Limb (tissue), 2 donors: ENCODE measurements around the gene LIN37.
"Not testable (repeated sequence)": the region's sequence is repeated elsewhere in the genome, so short reads cannot be mapped to it uniquely, and the experiment has no call there.

ENCODE experiments used
- DNase-seq, 2 donors: peaks; one replicate each; pipeline ENCODE4 v3.0.0-alpha.2; 2016; ENCODE audit errors: extremely low spot score in 2 of 2

The LIN37 gene

GRCh38 chr19:35719402-35720162 is 28.8 kb upstream of the LIN37 start:
- DNase-seq: peak in 1 of 2 donors; percentile 28

GRCh38 chr19:35720163-35720524 is 28.2 kb upstream of the LIN37 start:
- no peak for DNase-seq

GRCh38 chr19:35720648-35721047 is 27.7 kb upstream of the LIN37 start:
- peak in 1 of 2 donors; percentile 29 for DNase-seq

- DNase-seq: peak in 1 of 2 donors; percentile 27
These were observed 27.0 kb upstream of the LIN37 start for GRCh38 chr19:35721374-35721773.

GRCh38 chr19:35722461-35722860 is 25.9 kb upstream of the LIN37 start:
- DNase-seq: peak in 1 of 2 donors; percentile 24

GRCh38 chr19:35722897-35723296 is 25.5 kb upstream of the LIN37 start:
- no peak for DNase-seq

- no peak for DNase-seq
These were observed 24.7 kb upstream of the LIN37 start for GRCh38 chr19:35723671-35724070.

GRCh38 chr19:35724132-35724531 is 24.2 kb upstream of the LIN37 start:
- DNase-seq: not testable (repeated sequence)

- DNase-seq: no peak
These were observed 23.8 kb upstream of the LIN37 start for GRCh38 chr19:35724560-35724959.

- DNase-seq: no peak
These were observed 23.0 kb upstream of the LIN37 start for GRCh38 chr19:35725216-35725861.

GRCh38 chr19:35727053-35727955 is 21.1 kb upstream of the LIN37 start:
- no peak for DNase-seq

GRCh38 chr19:35727956-35728706 is 20.2 kb upstream of the LIN37 start:
- DNase-seq: no peak

- no peak for DNase-seq
These were observed 19.4 kb upstream of the LIN37 start for GRCh38 chr19:35729021-35729420.

GRCh38 chr19:35729763-35730162 is 18.6 kb upstream of the LIN37 start:
- no peak for DNase-seq

GRCh38 chr19:35730326-35730725 is 18.1 kb upstream of the LIN37 start:
- DNase-seq: no peak

- DNase-seq: no peak
These were observed 17.0 kb upstream of the LIN37 start for GRCh38 chr19:35731353-35731752.

GRCh38 chr19:35731779-35732405 is 16.5 kb upstream of the LIN37 start:
- DNase-seq: no peak

GRCh38 chr19:35732540-35733179 is 15.7 kb upstream of the LIN37 start:
- no peak for DNase-seq

- no peak for DNase-seq
These were observed 14.9 kb upstream of the LIN37 start for GRCh38 chr19:35733180-35734125.
